TTC549 (cell line): ENCODE results near the gene SND1.
"Not testable (repeated sequence)": the region's sequence is repeated elsewhere in the genome, so short reads cannot be mapped to it uniquely, and the experiment has no call there.

Source experiments
- FAIRE-seq: peaks from 2 replicates; lab custom pipeline; 2012; peaks lifted over from hg19 to GRCh38; lab: Jason Lieb, UNC

SND1 gene

GRCh38 chr7:127835679-127836078 is 183.7 kb downstream of the SND1 start:
- no peak for FAIRE-seq

- not testable (repeated sequence) for FAIRE-seq
Observed at GRCh38 chr7:127837816-127838410, 185.9 kb downstream of the SND1 start.

GRCh38 chr7:127838816-127839415 is 186.9 kb downstream of the SND1 start:
- no peak for FAIRE-seq

GRCh38 chr7:127840226-127840951 is 188.4 kb downstream of the SND1 start:
- FAIRE-seq: no peak

- no peak for FAIRE-seq
Observed at GRCh38 chr7:127844165-127844564, 192.2 kb downstream of the SND1 start.

GRCh38 chr7:127844707-127845331 is 192.8 kb downstream of the SND1 start:
- no peak for FAIRE-seq

GRCh38 chr7:127845522-127846214 is 193.7 kb downstream of the SND1 start:
- FAIRE-seq: no peak

GRCh38 chr7:127847641-127848040 is 195.6 kb downstream of the SND1 start:
- no peak for FAIRE-seq

- FAIRE-seq: no peak
Observed at GRCh38 chr7:127848241-127848640, 196.2 kb downstream of the SND1 start.

GRCh38 chr7:127850195-127850594 is 198.2 kb downstream of the SND1 start:
- no peak for FAIRE-seq

GRCh38 chr7:127854383-127854782 is 202.4 kb downstream of the SND1 start:
- FAIRE-seq: no peak

GRCh38 chr7:127857464-127857841 is 205.5 kb downstream of the SND1 start:
- FAIRE-seq: no peak

- no peak for FAIRE-seq
Observed at GRCh38 chr7:127858091-127858914, 206.3 kb downstream of the SND1 start.

GRCh38 chr7:127858915-127859189 is 206.9 kb downstream of the SND1 start:
- FAIRE-seq: no peak

- FAIRE-seq: no peak
Observed at GRCh38 chr7:127859330-127859729, 207.3 kb downstream of the SND1 start.

GRCh38 chr7:127862525-127862924 is 210.5 kb downstream of the SND1 start:
- no peak for FAIRE-seq

- no peak for FAIRE-seq
Observed at GRCh38 chr7:127863082-127863481, 211.1 kb downstream of the SND1 start.

GRCh38 chr7:127865466-127865865 is 213.5 kb downstream of the SND1 start:
- no peak for FAIRE-seq

- no peak for FAIRE-seq
Observed at GRCh38 chr7:127870231-127870907, 218.4 kb downstream of the SND1 start.

- FAIRE-seq: no peak
Observed at GRCh38 chr7:127871226-127871625, 219.2 kb downstream of the SND1 start.

- no peak for FAIRE-seq
Observed at GRCh38 chr7:127872122-127872521, 220.1 kb downstream of the SND1 start.
